NCI-H460 (cell line): ENCODE measurements around the gene INPP5B. TPM values are rescaled to one million over a fixed set of nuclear protein-coding genes. Genes with fewer than 3 reads are reported as not detected.

Source experiments
- DNase-seq: peaks from one replicate; pipeline ENCODE4 v3.0.0-alpha.2; 2016; ENCODE audit warnings: low read depth; ENCODE audit errors: extremely low read depth
- total RNA-seq: library from RNA; depleted of rRNA; stranded (reverse); fragments of >200 nt; shearing (Covaris generic); gene quantifications from 2 replicates; pipeline ENCODE4 v1.2.3, GENCODE V29; 2014

The INPP5B gene
- total RNA-seq, 1 experiment from 2014 or later: 5.6 TPM

DNA sequence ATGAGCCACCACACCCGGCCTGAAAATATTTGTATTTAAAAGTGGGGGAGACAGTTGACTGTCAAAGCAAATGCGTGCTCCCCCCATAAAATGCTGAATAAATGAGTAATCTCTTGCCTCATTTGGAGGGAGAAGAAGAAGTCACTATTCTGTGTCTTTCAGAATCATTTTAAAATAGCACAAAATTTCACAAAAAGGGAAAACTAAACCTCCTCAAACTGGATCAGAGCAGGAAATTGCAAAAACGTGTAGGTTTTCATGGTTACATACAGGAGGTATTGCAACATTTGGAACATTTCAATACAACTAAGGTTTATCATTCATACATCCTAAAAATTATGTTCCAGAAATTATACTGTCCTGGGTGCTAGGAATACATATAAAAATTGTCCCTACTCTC is 101.1 kb downstream of the INPP5B start:
- no peak for DNase-seq

DNA sequence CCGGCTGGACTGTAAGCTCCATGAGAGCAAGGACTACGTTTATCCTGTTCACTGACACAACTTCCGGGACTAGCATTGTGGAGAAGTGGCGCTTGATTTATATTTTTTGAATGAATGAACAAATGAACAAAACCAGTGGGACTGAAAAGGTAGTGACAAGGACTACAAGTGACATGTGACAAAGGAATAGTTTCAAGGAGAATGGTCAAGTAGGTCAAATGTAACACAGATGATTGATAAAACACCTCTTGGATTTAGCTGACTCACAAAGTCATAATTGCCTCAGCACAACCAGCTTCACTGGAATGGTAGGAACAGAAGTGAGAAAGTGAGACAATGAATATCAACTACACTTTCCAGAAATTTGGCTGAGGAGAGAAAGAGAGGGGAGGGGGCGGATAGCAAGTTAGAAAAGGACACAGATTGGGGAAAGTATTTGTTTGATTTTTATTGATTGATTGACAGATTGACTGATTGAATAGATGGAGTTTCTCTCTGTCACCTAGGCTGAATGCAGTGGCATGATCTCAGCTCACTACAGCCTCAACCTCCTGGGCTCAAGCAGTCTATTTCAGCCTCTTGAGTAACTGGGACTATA is 101.7 kb downstream of the INPP5B start:
- DNase-seq: no peak

DNA sequence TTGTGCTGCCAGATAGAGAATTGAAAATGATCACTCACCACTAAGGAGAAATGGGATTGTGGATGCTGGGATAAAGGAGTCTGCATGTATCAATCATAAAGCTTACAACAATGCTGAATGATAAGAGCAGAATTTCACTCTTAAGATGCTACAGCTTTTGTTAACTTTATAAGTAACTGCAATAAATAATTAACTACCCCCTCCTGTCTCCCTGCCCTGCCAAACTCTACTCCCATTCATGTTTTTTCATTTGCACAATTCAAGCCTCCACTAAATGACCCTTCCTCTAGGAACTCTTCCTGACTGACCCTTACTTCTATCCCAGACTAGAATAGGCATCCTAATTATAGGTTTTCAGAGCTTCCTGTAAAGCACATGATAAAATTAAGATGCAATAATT is 102.3 kb downstream of the INPP5B start:
- no peak for DNase-seq

DNA sequence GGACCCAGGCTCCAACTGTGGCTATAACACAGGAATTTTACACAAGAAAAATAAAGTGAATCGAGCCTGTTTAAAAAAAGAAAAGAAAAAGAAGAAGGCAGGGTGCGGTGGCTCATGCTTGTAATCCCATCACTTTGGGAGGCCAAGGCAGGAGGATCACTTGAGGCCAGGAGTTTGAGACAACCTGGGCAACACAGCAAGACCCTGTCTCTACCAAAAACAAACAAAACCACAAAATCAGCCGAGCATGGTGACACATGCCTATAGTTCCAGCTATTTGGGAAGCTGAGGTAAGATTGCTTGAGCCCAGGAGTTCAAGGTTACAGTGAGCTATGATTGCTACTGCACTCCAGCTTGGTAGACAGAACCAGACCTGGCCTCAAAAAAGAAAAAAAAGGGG is 105.2 kb downstream of the INPP5B start:
- DNase-seq: no peak

DNA sequence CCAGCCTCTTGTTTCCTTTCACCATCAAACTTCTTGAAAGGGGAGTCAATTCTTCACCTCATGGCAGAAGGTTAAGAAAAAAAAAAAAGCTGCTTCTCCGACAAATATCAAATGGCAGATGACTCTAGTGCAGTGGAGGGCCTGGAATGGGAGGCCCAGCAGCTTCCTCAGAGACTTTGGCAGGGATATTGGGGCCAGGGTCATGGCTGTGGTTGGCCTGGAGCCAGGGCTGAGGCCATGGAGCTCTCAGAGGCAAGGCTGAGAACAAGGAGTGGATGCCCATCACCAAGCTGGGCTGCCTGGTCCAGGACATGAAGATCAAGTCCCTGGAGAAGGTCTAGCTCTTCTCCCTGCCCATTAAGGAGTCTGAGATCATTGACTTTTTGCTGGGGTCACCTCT is 106.1 kb downstream of the INPP5B start:
- DNase-seq: no peak

DNA sequence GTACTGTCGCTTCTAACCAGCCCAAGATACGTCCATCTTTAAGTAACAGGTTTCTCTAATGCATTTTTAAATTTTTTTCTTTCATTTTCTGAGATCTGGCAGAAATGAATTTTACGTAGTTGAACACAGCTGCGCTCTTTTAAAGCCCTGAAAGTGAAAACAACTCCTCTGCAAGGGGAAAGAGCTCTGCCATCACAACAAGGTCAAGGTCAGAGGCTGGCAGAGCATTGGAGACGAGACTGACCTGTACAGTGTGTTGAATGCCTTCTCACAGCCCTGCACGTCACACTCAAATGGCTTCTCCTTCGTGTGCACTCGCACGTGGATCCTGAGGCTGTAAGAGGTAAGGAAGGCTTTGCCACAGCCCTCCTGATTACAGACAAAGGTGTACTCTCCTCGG is 107.2 kb downstream of the INPP5B start:
- DNase-seq: no peak

DNA sequence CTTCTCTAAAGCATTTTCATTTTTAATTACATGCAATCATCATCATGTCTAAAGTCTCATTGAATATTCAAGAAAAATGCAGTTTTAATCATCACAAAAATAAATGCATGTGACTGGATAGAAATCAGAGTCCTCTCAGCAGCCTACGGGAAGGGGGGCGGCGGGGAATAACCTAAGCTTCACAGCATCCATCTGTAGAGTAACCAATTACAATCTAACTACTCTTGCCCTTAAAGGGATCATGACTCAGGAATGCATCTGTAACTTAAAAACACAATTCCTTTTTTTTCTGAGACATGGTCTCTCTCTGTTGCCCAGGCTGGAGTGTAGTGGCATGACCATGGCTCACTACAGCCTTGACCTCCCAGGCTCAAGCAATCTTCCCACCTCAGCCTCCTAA is 110.1 kb downstream of the INPP5B start:
- no peak for DNase-seq

DNA sequence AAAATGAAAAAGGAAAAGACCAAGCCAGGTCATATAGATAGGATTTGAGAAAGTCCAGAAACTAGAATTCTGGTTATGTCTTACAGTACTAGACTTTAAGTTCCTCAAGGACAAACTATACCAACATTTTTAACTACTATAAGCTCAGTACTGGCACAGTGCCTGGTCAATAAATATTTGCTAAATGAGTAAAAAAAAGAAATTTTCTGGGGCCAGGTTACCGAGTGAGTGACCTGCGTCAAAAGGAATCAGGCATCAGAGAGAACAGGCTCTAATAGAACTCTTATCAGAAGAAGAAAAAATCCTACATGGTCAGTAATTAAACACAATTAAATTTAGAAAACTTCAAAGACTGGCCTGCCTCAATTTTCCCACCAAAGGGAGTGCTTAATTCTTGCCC is 115.0 kb downstream of the INPP5B start:
- DNase-seq: no peak

DNA sequence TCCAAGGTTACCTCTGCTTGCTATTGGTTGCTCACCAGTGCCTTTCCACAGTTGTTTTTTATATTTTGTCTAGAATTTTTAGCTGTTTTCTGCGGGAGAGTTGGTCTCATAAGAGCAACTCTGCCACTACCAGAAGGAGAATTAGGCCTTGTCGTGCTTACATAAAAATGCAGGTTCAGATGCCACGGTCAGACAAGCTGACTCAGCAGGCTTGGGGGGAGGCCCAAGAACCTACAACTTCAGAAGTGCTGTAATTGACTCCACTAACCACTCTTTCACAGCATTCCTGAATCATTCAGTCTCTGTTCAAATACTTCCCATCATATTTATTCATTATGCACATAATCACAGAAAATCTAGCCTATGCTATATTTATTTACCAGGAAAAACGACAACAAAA is 115.7 kb downstream of the INPP5B start:
- DNase-seq: no peak

DNA sequence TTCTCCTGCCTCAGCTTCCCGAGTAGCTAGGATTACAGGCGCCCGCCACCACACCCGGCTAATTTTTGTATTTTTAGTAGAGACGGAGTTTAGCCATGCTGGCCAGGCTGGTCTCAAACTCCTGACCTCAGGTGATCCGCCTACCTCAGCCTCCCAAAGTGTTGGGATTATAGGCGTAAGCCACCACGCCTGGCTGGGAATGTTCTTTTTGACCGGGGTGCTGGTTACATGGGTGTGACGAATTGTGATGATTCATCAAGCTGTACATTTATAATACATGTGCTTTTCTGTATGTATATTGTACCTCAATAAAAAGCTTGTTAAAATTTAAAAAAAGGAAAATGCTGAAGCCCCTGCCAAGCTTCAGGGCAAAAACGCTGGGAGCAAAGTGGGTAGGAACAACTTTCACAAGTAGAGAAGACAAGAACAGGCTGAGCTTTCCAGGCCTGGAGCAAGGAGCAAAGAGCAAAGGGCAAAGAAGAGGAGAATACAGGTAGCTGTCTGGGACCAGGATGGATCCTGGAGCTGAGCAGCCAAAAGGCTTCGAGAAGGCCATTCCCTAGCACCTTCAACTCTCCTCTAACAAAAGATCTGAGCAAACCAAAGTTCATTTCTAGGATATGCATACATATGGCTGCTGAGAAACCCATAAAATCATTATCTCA is 118.3 kb downstream of the INPP5B start:
- no peak for DNase-seq

DNA sequence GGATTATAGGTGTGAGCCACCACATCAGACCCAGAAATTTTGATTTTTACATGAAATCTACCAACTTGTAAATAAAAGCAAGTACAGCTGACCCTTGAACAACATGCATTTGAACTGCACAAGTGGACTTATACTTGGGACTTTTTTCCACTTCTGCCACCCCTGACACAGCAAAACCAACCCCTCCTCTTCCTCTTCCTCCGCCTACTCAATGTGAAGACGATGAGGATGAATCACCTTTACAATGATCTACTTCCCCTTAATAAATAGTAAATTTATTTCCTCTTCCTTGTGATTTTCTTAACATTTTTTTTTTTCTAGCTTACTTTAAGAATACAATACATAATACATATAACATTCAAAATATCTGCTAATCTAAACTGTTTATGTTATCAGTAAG is 121.3 kb downstream of the INPP5B start:
- no peak for DNase-seq

DNA sequence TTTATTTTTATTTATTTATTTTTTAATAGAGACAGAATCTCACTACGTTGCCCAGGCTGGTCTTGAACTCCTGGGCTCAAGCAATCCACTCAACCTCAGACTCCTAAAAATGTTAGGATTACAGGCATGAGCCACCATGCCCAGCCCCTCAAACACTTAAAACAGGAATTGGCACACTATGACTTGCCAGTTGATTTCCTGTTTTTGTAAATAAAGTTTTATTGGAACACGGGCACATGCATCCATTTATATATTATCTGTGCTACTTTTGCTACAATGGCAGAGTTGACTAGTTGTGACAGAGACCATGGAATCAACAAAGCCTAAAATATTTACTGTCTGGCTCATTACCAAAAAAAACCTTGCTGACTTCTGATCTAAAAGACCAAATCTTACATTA is 122.9 kb downstream of the INPP5B start:
- no peak for DNase-seq

DNA sequence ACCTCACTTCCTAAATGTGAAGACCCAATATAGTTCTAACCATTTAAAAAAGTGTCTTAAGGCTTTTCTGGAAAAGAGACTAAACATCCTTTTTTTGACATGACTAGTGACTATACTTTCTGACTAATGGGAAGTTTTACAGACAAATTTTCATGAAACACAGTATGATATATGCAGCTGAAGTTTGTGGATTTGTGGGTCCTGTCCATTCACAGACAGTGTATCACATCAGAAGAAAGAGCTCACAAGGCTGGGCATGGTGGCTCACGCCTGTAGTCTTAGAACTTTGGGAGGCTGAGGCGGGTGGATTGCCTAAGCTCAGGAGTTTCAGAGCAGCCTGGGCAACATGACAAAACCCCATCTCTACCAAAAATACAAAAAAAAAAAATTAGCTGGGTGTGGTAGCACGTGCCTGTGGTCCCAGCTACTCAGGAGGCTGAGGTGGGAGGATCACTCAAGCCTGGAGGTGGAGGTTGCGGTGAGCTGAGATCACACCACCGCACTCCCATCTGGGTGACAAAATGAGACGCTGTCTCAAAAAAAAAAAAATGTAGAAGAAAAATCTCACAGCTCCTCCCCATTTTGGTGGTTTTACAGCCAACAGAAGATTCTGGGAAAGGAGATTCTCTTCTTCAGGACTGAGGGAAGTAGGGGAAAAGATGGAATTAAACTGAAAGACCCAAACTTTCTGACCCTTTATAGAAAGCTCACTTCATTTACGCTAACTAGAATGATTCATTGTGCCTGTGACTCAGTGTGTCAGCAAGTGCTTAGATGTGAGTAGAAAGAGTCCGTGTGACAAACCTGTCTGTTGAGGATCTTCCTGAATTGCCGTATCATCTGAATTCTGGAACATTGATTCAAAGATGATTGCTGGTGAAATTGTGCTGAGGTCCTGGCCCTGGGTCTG is 123.7 kb downstream of the INPP5B start:
- no peak for DNase-seq

DNA sequence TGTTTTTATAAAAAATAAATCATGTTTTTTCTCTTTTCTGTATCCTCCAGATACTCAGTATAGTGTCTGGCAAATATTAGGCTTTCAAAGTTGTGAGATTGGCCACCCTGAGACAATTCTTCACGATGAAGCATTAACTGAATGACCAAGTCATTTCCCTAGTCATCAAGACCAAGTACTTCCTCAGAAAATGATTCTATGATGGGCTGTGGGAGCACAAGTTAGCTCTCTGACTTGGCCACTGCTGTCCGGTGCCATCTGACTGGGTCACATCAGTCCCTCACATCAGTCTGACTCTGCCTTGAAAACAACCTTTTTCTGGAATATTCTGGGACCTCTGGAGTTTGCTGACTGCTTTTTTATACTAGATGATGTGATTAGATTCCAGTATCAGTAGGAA is 125.4 kb downstream of the INPP5B start:
- DNase-seq: no peak

DNA sequence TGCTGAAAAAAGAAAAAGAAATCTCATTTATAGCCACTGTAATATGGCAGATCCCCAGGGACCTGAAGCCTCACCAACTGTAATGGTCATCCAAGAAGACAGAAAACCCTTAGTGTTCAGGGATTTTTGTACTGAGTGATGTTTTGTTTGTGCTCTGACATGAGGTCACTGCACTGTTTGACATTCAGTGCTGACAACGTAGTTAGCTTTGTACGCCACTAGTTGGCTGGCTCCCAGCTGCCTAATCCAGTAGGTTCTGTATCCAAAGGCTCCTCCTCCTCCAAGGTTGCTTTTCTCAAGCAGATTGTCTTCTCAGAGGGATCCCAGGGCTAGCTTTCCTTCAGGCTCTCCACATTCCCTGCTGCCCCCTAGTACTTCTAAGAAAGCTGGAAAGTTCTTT is 129.4 kb downstream of the INPP5B start:
- DNase-seq: no peak

DNA sequence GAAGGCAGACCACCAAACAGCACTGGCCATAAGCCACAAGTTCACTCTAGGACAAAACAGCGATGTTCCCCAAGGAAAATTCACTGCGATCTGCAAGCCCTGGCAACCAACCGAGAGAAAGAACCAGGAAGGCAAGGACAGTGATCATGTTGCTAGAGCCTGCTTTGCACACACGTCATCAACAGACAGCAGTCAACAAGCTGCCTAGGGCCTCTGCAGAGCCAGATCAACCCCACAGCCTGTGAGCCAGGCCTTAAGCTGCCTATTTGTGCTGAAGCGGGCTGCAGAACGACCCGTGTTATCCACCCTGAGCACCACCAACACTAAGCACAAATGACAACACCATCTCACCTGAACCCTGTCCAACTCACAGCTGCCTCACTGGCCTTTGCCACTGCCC is 132.6 kb downstream of the INPP5B start:
- no peak for DNase-seq

DNA sequence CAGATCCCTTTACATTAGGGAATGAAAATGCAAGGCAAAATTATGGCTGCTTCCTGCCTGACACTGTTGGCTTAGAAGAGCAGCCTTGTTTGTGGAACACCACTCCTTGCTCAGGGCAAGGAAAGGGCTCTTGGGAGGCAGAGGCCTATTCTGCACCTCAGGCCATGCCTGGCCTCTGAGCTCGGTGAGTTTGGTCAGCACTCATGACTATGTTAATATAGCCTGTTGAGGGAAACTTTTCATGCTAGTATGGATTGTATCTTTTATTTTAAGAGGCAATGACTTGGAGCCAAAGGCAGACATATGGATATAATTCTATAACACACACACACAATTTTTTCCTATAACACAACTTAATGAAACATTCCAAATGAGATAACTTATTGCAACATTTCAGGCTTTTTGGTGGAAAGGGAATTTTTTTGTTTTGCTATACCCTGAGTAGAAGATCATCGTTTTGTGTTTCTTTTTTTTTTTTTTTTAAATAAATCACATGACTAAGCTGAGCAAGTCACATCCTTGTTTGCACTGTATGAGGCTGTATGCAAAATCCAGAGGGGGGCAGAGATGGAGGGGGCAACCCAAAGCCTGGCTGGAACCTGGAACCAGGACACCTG is 133.2 kb downstream of the INPP5B start:
- DNase-seq: no peak

DNA sequence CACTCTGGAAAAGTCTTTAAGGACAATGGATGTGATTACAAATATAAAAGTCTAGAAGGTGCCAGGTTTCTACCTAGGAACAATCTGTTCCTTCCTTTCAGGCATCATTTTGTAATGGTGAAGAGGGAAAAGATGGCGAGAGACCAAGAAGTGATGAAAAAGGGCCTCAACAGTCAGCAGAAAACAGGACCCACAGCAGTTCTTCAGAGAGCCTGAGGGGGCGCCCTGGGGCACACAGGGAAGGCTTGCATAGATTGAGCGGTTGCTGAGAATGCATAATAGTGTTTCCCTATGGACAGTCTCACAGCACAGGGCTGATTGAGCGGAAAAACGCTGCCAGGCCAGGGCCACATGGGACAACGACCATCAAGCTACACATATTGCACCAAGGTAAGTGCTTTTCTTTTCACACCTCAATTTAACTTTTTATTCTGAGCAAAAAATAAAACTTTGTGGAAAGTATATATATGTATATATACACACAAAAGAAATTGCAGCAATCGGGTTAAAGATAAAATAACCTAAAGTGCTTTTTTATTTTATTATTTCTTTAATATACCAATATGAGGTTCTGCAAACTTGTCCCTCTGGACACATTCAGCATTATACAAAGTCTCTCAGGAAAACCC is 135.7 kb downstream of the INPP5B start:
- DNase-seq: peak; percentile 75
